ENCODE results near the gene HAPLN1. TPM values are rescaled to one million over a fixed set of nuclear protein-coding genes. Genes with fewer than 3 reads are reported as not detected.

Gene HAPLN1
- total RNA-seq, 1 experiment from 2014 or later: not detected

DNA sequence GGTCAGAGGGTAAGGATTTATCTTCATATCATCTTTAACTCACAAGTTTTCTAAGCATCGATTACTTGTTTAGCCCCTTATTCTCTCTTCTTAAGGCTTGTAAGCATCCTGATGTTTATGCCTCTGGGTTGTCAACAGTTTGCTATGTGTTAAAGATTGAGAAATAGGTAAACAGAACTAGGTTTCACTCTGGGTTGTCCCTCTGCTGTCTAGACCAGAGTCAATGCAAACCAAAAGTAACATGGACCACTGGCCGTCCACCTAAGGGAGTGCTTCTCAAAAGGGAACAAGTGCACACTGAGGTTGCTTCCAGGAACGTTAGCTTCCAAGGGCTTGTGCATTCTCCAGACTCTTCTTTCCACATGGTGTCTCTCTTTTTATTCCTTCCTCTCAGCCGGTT lies 39.9 kb upstream of the HAPLN1 start:
- H3K27me3 ChIP-seq (ENCODE audit: insufficient read depth, low read depth): no peaks in the 10 kb centered on the region
- intact Hi-C loops (cut with micrococcal nuclease; ENCODE audit: unreplicated experiment): no loop called here
- no peak overlapping the region for H3K27ac ChIP-seq
- H3K36me3 ChIP-seq (ENCODE audit: low read depth): no peaks in the 10 kb centered on the region
- no peak for TF ChIP-seq EZH2 (IDR thresholded peaks at IDR 0.05; ENCODE audit: low read depth)
- TF ChIP-seq, protein P1, sequence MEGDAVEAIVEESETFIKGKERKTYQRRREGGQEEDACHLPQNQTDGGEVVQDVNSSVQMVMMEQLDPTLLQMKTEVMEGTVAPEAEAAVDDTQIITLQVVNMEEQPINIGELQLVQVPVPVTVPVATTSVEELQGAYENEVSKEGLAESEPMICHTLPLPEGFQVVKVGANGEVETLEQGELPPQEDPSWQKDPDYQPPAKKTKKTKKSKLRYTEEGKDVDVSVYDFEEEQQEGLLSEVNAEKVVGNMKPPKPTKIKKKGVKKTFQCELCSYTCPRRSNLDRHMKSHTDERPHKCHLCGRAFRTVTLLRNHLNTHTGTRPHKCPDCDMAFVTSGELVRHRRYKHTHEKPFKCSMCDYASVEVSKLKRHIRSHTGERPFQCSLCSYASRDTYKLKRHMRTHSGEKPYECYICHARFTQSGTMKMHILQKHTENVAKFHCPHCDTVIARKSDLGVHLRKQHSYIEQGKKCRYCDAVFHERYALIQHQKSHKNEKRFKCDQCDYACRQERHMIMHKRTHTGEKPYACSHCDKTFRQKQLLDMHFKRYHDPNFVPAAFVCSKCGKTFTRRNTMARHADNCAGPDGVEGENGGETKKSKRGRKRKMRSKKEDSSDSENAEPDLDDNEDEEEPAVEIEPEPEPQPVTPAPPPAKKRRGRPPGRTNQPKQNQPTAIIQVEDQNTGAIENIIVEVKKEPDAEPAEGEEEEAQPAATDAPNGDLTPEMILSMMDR (conservative IDR thresholded peaks at IDR 0.05): no peak
- H3K4me1 ChIP-seq (replicated peaks; ENCODE audit: insufficient read depth): no peaks in the 10 kb centered on the region
- H3K4me2 ChIP-seq: no peak overlapping the region
- H3K9me2 ChIP-seq (ENCODE audit: insufficient read depth): no peaks in the 10 kb centered on the region
- DNase-seq: no peak
- no peaks in the 10 kb centered on the region for H3K9me3 ChIP-seq (ENCODE audit: insufficient read depth, low read depth)
- no peak overlapping the region for H2AFZ ChIP-seq
- ChIA-PET POLR2A (ENCODE audit: unreplicated experiment) (no interaction called here), CTCF (no interaction called here)
- no peaks in the 10 kb centered on the region for H3K79me2 ChIP-seq (ENCODE audit: low read depth)
- no peaks in the 10 kb centered on the region for H4K20me1 ChIP-seq (ENCODE audit: insufficient read depth)
- H3F3A ChIP-seq (ENCODE audit: insufficient read depth, low read depth): no peaks in the 10 kb centered on the region
- H3K4me3 ChIP-seq: no peak overlapping the region
- BruUV-seq (replicated peaks): no TSS peak

DNA sequence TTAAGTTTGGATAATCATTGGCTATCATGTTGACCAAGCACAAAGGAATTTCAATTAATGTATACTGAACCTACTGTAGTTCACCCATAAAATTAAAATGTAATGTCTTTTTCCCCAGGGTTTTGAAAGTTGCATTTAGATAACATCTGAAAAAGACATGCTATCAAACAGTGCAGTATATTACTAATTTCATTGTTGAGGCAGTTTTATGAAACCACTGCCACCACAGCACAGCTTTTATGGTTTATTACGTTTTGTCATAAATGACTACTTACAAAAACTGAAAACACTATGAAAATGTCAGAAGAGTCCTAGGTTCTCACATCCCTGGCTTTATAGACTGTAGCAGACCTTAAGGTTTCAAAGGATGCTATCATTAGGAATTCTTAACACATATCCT lies 32.0 kb upstream of the HAPLN1 start:
- Histone ChIP-seq H3K36me3 (ENCODE audit: low read depth) (no peaks in the 10 kb centered on the region), H3F3A (ENCODE audit: insufficient read depth, low read depth) (no peaks in the 10 kb centered on the region), H2AFZ (no peak overlapping the region), H3K27ac (no peak overlapping the region), H3K9me2 (ENCODE audit: insufficient read depth) (no peaks in the 10 kb centered on the region), H3K79me2 (ENCODE audit: low read depth) (no peaks in the 10 kb centered on the region), H3K4me1 (replicated peaks; ENCODE audit: insufficient read depth) (no peaks in the 10 kb centered on the region), H3K9me3 (ENCODE audit: insufficient read depth, low read depth) (no peaks in the 10 kb centered on the region), H3K27me3 (ENCODE audit: insufficient read depth, low read depth) (no peaks in the 10 kb centered on the region), H3K4me2 (no peak overlapping the region), H3K4me3 (no peak overlapping the region), H4K20me1 (ENCODE audit: insufficient read depth) (no peaks in the 10 kb centered on the region)
- DNase-seq: no peak
- CTCF ChIA-PET: no interaction called here
- TF ChIP-seq EZH2 (IDR thresholded peaks at IDR 0.05; ENCODE audit: low read depth): no peak
- TF ChIP-seq, protein P1 (conservative IDR thresholded peaks at IDR 0.05): no peak
- BruUV-seq (replicated peaks): no TSS peak
- intact Hi-C loops (cut with micrococcal nuclease; ENCODE audit: unreplicated experiment): no loop called here
- POLR2A ChIA-PET (ENCODE audit: unreplicated experiment): no interaction called here

DNA sequence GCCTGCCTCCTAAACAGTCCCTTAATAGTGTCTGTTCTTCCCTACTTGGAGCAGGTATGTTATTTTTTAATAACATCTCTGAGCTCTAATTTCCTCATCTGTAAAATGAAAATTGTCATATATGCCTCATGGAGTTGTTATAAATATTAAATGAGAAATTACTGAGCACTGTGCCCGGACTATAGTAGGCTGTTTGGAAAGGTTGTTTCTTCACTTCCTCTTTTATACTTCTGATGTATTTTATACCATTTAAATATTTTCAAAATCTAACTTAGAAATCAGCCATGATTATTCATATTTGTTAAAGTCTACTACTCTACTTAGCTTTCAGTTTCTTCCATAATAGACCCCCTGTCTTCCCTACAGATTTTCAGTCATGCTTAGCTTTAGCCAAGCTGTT lies 30.5 kb upstream of the HAPLN1 start:
- Histone ChIP-seq H3K36me3 (ENCODE audit: low read depth) (no peaks in the 10 kb centered on the region), H3K27ac (no peak overlapping the region), H4K20me1 (ENCODE audit: insufficient read depth) (no peaks in the 10 kb centered on the region), H3F3A (ENCODE audit: insufficient read depth, low read depth) (no peaks in the 10 kb centered on the region), H3K9me3 (ENCODE audit: insufficient read depth, low read depth) (no peaks in the 10 kb centered on the region), H2AFZ (no peak overlapping the region), H3K27me3 (ENCODE audit: insufficient read depth, low read depth) (no peaks in the 10 kb centered on the region), H3K4me1 (replicated peaks; ENCODE audit: insufficient read depth) (no peaks in the 10 kb centered on the region), H3K79me2 (ENCODE audit: low read depth) (no peaks in the 10 kb centered on the region), H3K4me2 (no peak overlapping the region), H3K9me2 (ENCODE audit: insufficient read depth) (no peaks in the 10 kb centered on the region), H3K4me3 (no peak overlapping the region)
- POLR2A ChIA-PET (ENCODE audit: unreplicated experiment): no interaction called here
- BruUV-seq (replicated peaks): no TSS peak
- DNase-seq: no peak
- intact Hi-C loops (cut with micrococcal nuclease; ENCODE audit: unreplicated experiment): no loop called here
- TF ChIP-seq EZH2 (IDR thresholded peaks at IDR 0.05; ENCODE audit: low read depth): no peak
- TF ChIP-seq, protein P1 (conservative IDR thresholded peaks at IDR 0.05): no peak
- CTCF ChIA-PET: no interaction called here

Data from PC-9 (cell line).